Sigmoid colon (tissue), 4 donors: ENCODE results near the gene RPTOR.

Experiments
- POLR2A ChIP-seq, 2 donors: fragments of 450-650 bp; IDR thresholded peaks; one replicate each; pipeline ENCODE4 v1.6.1; 2016; ENCODE audit warnings: antibody characterized with exemption in 2 of 2, mild to moderate bottlenecking in 2 of 2, moderate library complexity in 2 of 2
- POLR2AphosphoS5 ChIP-seq, 4 donors: sonication (generic); formaldehyde crosslinking; IDR thresholded peaks; one replicate each; pipeline ENCODE4 v1.6.1; 2017; ENCODE audit warnings: antibody characterized with exemption in 4 of 4
- TF ChIP-seq, protein P1 (sequence below), 4 experiments: fragments of 450-650 bp in 3 of 4; fragments of 200-600 bp in 1 of 4; IDR thresholded peaks; one replicate each; pipeline ENCODE4 v1.5.1; 2016 to 2019; ENCODE audit warnings: antibody characterized with exemption in 4 of 4, mild to moderate bottlenecking in 3 of 4, moderate library complexity in 2 of 4

- TF ChIP-seq, protein P1, sequence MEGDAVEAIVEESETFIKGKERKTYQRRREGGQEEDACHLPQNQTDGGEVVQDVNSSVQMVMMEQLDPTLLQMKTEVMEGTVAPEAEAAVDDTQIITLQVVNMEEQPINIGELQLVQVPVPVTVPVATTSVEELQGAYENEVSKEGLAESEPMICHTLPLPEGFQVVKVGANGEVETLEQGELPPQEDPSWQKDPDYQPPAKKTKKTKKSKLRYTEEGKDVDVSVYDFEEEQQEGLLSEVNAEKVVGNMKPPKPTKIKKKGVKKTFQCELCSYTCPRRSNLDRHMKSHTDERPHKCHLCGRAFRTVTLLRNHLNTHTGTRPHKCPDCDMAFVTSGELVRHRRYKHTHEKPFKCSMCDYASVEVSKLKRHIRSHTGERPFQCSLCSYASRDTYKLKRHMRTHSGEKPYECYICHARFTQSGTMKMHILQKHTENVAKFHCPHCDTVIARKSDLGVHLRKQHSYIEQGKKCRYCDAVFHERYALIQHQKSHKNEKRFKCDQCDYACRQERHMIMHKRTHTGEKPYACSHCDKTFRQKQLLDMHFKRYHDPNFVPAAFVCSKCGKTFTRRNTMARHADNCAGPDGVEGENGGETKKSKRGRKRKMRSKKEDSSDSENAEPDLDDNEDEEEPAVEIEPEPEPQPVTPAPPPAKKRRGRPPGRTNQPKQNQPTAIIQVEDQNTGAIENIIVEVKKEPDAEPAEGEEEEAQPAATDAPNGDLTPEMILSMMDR (IDR thresholded peaks at IDR 0.05) = no peak
- TF ChIP-seq POLR2AphosphoS5 (IDR thresholded peaks at IDR 0.05) (no peak), POLR2A (IDR thresholded peaks at IDR 0.05) (no peak)
Measured at GRCh38 chr17:80632046-80632581, 87.5 kb downstream of the RPTOR start.
